Stomach (tissue), 4 donors: ENCODE measurements around the gene RCAN2.

ENCODE experiments used
- CTCF ChIP-seq, 7 experiments: fragments of 450-650 bp in 4 of 7; fragments of 200-600 bp in 3 of 7; sonication (generic) in 3 of 7; IDR thresholded peaks; one replicate each; pipeline ENCODE4 v1.5.1; 2016 to 2019; ENCODE audit warnings: antibody characterized with exemption in 7 of 7, control low read depth in 2 of 7, mild to moderate bottlenecking in 1 of 7
- POLR2AphosphoS5 ChIP-seq, 3 donors: sonication (generic); formaldehyde crosslinking; IDR thresholded peaks; one replicate each; pipeline ENCODE4 v1.6.1; 2016; ENCODE audit warnings: antibody characterized with exemption in 3 of 3

- TF ChIP-seq CTCF (IDR thresholded peaks at IDR 0.05), result no peak
- no peak for TF ChIP-seq POLR2AphosphoS5 (IDR thresholded peaks at IDR 0.05)
Observed at GRCh38 chr6:46469021-46469420, 22.2 kb downstream of the RCAN2 start.
